Breast epithelium (tissue), 4 donors: ENCODE results near the gene FER. TPM values are rescaled to one million over a fixed set of nuclear protein-coding genes. Genes with fewer than 3 reads are reported as not detected.

Source experiments
- DNase-seq, 2 donors: peaks; one replicate each; pipeline ENCODE4 v3.0.0-alpha.2; 2019; ENCODE audit warnings: low spot score in 2 of 2
- H3K27ac ChIP-seq, 2 donors: fragments of 200-600 bp; sonication (generic) in 1 of 2; one replicate each; pipeline ENCODE4 v1.5.1; 2016 to 2019; ENCODE audit warnings: mild to moderate bottlenecking in 1 of 2
- H3K27me3 ChIP-seq, 2 donors: fragments of 200-600 bp; sonication (generic) in 1 of 2; one replicate each; pipeline versions ENCODE4 v1.5.1 to v1.6.0; 2017 to 2019; ENCODE audit warnings: control low read depth in 1 of 2, mild to moderate bottlenecking in 1 of 2
- H3K36me3 ChIP-seq: fragments of 200-600 bp; one replicate; pipeline ENCODE4 v1.5.1; 2019
- H3K4me1 ChIP-seq, 2 donors: fragments of 200-600 bp; sonication (generic); one replicate each; pipeline ENCODE4 v1.5.1; 2016 to 2019; ENCODE audit warnings: control low read depth in 1 of 2
- H3K4me3 ChIP-seq, 3 donors: fragments of 200-600 bp; sonication (generic); 1 replicate in 2 of 3; 2 replicates in 1 of 3; pipeline ENCODE4 v1.5.1; 2016 to 2019; ENCODE audit warnings: mild to moderate bottlenecking in 3 of 3, moderate library complexity in 2 of 3
- H3K9me3 ChIP-seq, 2 donors: fragments of 200-600 bp; sonication (generic) in 1 of 2; one replicate each; pipeline ENCODE4 v1.5.1; 2016 to 2019; ENCODE audit warnings: control low read depth in 1 of 2
- POLR2A ChIP-seq: fragments of 450-650 bp; IDR thresholded peaks from one replicate; pipeline ENCODE4 v1.6.1; 2016; ENCODE audit warnings: antibody characterized with exemption, mild to moderate bottlenecking, moderate library complexity
- POLR2AphosphoS5 ChIP-seq, 3 donors: sonication (generic); formaldehyde crosslinking; IDR thresholded peaks; one replicate each; pipeline ENCODE4 v1.6.1; 2017; ENCODE audit warnings: antibody characterized with exemption in 3 of 3
- intact Hi-C: fragments of 100-400 bp; cut with DNase I; formaldehyde crosslinking; loops from one replicate; pipeline ENCODE4 v1.15.1; 2023; ENCODE audit warnings: low total_unique reads
- total RNA-seq, 3 donors: library from RNA; depleted of rRNA; stranded (reverse); fragments of >200 nt; gene quantifications; one replicate each; pipeline ENCODE4 v1.1.0, GENCODE V29; 2016
- TF ChIP-seq, protein P1 (sequence below), 3 donors: fragments of 450-650 bp; IDR thresholded peaks; one replicate each; pipeline ENCODE4 v1.5.1; 2016 to 2017; ENCODE audit warnings: antibody characterized with exemption in 3 of 3, mild to moderate bottlenecking in 3 of 3, moderate library complexity in 3 of 3

FER gene
- total RNA-seq, 3 donors from 2014 or later, result 24.3 to 27.8 (median 27.2) TPM

DNA sequence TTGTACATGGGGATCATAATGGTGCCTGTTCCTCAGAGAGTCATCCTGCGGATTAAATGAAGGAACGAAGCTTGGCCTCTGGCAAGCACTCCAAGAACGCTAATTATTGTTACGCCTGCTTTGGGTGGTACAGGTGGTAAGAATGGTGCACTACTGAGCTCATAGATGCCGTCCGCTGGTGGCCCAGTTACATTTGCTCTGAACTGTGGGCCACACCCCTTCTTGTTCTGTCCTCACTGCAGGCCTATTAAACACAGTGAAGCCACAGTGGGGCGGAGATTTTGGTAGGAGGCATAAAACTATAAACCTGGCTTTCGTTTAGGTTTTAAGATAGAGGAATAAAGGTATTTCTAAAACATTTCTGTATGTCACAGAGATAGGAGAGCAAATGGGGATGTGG, 40.6 kb upstream of the FER start:
- H3K9me3 ChIP-seq, result no peaks in the 10 kb centered on the region
- TF ChIP-seq, protein P1, sequence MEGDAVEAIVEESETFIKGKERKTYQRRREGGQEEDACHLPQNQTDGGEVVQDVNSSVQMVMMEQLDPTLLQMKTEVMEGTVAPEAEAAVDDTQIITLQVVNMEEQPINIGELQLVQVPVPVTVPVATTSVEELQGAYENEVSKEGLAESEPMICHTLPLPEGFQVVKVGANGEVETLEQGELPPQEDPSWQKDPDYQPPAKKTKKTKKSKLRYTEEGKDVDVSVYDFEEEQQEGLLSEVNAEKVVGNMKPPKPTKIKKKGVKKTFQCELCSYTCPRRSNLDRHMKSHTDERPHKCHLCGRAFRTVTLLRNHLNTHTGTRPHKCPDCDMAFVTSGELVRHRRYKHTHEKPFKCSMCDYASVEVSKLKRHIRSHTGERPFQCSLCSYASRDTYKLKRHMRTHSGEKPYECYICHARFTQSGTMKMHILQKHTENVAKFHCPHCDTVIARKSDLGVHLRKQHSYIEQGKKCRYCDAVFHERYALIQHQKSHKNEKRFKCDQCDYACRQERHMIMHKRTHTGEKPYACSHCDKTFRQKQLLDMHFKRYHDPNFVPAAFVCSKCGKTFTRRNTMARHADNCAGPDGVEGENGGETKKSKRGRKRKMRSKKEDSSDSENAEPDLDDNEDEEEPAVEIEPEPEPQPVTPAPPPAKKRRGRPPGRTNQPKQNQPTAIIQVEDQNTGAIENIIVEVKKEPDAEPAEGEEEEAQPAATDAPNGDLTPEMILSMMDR (IDR thresholded peaks at IDR 0.05), result no peak
- TF ChIP-seq POLR2AphosphoS5 (IDR thresholded peaks at IDR 0.05) (no peak), POLR2A (no peak)
- H3K4me1 ChIP-seq, result no peaks in the 10 kb centered on the region
- no peak overlapping the region for H3K27ac ChIP-seq
- no peaks in the 10 kb centered on the region for H3K36me3 ChIP-seq
- H3K27me3 ChIP-seq, result no peaks in the 10 kb centered on the region
- no peak overlapping the region for H3K4me3 ChIP-seq
- intact Hi-C loops, result no loop called here
- DNase-seq, result no peak

- H3K36me3 ChIP-seq, result no peaks in the 10 kb centered on the region
- H3K4me3 ChIP-seq, result no peak overlapping the region
- H3K9me3 ChIP-seq, result no peaks in the 10 kb centered on the region
- H3K27ac ChIP-seq, result no peak overlapping the region
- intact Hi-C loops, result no loop called here
- no peaks in the 10 kb centered on the region for H3K27me3 ChIP-seq
- H3K4me1 ChIP-seq, result no peaks in the 10 kb centered on the region
- DNase-seq, result no peak
- TF ChIP-seq POLR2AphosphoS5 (IDR thresholded peaks at IDR 0.05), result no peak
- TF ChIP-seq, protein P1 (IDR thresholded peaks at IDR 0.05), result no peak
- TF ChIP-seq POLR2A, result no peak
Observed at GRCh38 chr5:108711898-108712297, 35.8 kb upstream of the FER start.

GRCh38 chr5:108715408-108715807, 32.3 kb upstream of the FER start:
- Histone ChIP-seq H3K4me3 (no peak overlapping the region), H3K27ac (no peak overlapping the region), H3K27me3 (no peaks in the 10 kb centered on the region), H3K36me3 (no peaks in the 10 kb centered on the region), H3K4me1 (no peaks in the 10 kb centered on the region), H3K9me3 (no peaks in the 10 kb centered on the region)
- intact Hi-C loops, result no loop called here
- TF ChIP-seq POLR2A (no peak), POLR2AphosphoS5 (IDR thresholded peaks at IDR 0.05) (no peak)
- TF ChIP-seq, protein P1 (IDR thresholded peaks at IDR 0.05), result no peak
- no peak for DNase-seq

- H3K4me1 ChIP-seq, result no peaks in the 10 kb centered on the region
- intact Hi-C loops, result no loop called here
- no peak for DNase-seq
- TF ChIP-seq POLR2AphosphoS5 (IDR thresholded peaks at IDR 0.05), result no peak
- TF ChIP-seq, protein P1 (IDR thresholded peaks at IDR 0.05), result no peak
- no peak for TF ChIP-seq POLR2A
- no peaks in the 10 kb centered on the region for H3K9me3 ChIP-seq
- H3K36me3 ChIP-seq, result no peaks in the 10 kb centered on the region
- H3K27me3 ChIP-seq, result no peaks in the 10 kb centered on the region
- H3K27ac ChIP-seq, result no peak overlapping the region
- H3K4me3 ChIP-seq, result no peak overlapping the region
Observed at GRCh38 chr5:108720391-108720790, 27.3 kb upstream of the FER start.

DNA sequence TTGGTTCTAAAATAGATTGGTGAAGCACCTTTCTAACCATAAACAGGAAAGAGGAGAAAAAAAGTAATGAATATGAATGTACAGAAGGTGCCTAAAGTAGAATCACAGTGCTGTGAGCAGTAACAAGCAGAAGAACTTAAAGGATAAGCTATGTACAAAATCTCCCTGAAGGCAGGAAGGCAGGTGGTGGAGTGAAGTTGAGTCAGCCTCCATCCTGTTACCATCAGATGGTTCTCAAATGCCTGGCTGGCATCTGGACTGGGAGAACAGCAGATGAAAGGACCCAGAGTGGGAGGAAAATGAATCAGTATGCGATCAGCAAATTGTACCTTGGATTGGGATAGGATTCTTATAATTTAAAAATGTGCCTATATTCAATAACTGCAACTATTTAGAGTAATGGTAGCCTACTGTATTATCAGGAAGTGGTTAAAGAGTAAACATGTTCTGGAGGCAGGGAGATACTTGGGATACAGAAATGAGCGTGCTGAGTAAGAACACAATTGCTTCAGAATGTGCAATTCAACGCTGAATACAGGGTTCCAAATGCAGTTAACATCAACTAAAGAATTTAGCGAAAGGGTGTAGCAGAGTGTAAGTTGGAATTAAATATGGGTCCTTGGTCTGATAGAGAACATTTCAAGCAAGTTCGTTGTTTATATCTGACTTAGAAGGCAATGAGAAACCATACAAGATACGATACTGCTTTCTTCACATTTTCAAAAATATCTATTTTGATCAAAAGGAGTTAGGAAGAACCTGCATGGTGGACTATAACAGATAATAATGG, 21.1 kb upstream of the FER start:
- no peaks in the 10 kb centered on the region for H3K9me3 ChIP-seq
- intact Hi-C loops, result loop anchor here (1.0 kb wide), 1 partner anchor 9 kb away; no protein-coding TSS in a partner anchor

More for the DNA sequence above, 21.1 kb upstream of the FER start:
- no peak for DNase-seq
- H3K4me3 ChIP-seq, result peak overlapping the region; percentile 75 to 77 (median 76)
- no peaks in the 10 kb centered on the region for H3K27me3 ChIP-seq
- H3K36me3 ChIP-seq, result no peaks in the 10 kb centered on the region
- no peaks in the 10 kb centered on the region for H3K4me1 ChIP-seq
- TF ChIP-seq, protein P1 (IDR thresholded peaks at IDR 0.05), result no peak
- TF ChIP-seq POLR2AphosphoS5 (IDR thresholded peaks at IDR 0.05), result no peak
- no peak for TF ChIP-seq POLR2A
- H3K27ac ChIP-seq, result peak overlapping the region; percentile 92 to 94
